ENCODE data around the gene POMT1.

GRCh38 chr9:131481441-131482342 lies 21.0 kb upstream of the POMT1 start:
- TF ChIP-seq, protein P1, sequence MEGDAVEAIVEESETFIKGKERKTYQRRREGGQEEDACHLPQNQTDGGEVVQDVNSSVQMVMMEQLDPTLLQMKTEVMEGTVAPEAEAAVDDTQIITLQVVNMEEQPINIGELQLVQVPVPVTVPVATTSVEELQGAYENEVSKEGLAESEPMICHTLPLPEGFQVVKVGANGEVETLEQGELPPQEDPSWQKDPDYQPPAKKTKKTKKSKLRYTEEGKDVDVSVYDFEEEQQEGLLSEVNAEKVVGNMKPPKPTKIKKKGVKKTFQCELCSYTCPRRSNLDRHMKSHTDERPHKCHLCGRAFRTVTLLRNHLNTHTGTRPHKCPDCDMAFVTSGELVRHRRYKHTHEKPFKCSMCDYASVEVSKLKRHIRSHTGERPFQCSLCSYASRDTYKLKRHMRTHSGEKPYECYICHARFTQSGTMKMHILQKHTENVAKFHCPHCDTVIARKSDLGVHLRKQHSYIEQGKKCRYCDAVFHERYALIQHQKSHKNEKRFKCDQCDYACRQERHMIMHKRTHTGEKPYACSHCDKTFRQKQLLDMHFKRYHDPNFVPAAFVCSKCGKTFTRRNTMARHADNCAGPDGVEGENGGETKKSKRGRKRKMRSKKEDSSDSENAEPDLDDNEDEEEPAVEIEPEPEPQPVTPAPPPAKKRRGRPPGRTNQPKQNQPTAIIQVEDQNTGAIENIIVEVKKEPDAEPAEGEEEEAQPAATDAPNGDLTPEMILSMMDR (IDR thresholded peaks at IDR 0.05; ENCODE audit: insufficient read depth, low read depth, low read length), result no peak
- TF ChIP-seq EZH2 (IDR thresholded peaks at IDR 0.05; ENCODE audit: insufficient read depth, low read length), result no peak
